ENCODE data around the gene IL15RA. TPM values are rescaled to one million over a fixed set of nuclear protein-coding genes. Genes with fewer than 3 reads are reported as not detected.

Gene IL15RA
- total and polyA plus RNA-seq, 10 of the 15 experiments (the other 5 are each of a cell fraction or from before 2014, with no cell fraction given): 2.0 to 14.8 (median 12.1) TPM

DNA sequence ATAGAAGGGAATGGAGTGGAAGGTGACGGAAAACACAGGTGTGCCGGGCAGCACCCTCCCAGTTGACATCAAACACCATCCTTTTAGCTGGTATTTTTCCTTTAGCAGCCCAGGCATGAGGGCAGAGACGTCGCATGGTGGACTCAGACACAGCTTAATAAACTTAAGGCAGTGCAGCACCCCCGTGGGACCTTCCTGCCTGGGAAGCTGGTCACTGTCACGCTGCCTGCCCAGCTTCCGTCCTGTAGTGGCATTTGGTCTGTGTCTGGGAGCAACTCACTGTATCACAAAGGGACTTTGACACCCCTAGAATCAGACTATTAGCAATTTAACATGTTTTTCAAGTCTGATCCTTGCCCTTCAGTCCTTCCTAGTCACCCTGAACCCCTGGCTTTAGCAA lies 35.8 kb downstream of the IL15RA start (continued):
- TF ChIP-seq, protein P1, sequence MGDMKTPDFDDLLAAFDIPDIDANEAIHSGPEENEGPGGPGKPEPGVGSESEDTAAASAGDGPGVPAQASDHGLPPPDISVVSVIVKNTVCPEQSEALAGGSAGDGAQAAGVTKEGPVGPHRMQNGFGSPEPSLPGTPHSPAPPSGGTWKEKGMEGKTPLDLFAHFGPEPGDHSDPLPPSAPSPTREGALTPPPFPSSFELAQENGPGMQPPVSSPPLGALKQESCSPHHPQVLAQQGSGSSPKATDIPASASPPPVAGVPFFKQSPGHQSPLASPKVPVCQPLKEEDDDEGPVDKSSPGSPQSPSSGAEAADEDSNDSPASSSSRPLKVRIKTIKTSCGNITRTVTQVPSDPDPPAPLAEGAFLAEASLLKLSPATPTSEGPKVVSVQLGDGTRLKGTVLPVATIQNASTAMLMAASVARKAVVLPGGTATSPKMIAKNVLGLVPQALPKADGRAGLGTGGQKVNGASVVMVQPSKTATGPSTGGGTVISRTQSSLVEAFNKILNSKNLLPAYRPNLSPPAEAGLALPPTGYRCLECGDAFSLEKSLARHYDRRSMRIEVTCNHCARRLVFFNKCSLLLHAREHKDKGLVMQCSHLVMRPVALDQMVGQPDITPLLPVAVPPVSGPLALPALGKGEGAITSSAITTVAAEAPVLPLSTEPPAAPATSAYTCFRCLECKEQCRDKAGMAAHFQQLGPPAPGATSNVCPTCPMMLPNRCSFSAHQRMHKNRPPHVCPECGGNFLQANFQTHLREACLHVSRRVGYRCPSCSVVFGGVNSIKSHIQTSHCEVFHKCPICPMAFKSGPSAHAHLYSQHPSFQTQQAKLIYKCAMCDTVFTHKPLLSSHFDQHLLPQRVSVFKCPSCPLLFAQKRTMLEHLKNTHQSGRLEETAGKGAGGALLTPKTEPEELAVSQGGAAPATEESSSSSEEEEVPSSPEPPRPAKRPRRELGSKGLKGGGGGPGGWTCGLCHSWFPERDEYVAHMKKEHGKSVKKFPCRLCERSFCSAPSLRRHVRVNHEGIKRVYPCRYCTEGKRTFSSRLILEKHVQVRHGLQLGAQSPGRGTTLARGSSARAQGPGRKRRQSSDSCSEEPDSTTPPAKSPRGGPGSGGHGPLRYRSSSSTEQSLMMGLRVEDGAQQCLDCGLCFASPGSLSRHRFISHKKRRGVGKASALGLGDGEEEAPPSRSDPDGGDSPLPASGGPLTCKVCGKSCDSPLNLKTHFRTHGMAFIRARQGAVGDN (IDR thresholded peaks at IDR 0.05): no peak
- TF ChIP-seq, protein P2, sequence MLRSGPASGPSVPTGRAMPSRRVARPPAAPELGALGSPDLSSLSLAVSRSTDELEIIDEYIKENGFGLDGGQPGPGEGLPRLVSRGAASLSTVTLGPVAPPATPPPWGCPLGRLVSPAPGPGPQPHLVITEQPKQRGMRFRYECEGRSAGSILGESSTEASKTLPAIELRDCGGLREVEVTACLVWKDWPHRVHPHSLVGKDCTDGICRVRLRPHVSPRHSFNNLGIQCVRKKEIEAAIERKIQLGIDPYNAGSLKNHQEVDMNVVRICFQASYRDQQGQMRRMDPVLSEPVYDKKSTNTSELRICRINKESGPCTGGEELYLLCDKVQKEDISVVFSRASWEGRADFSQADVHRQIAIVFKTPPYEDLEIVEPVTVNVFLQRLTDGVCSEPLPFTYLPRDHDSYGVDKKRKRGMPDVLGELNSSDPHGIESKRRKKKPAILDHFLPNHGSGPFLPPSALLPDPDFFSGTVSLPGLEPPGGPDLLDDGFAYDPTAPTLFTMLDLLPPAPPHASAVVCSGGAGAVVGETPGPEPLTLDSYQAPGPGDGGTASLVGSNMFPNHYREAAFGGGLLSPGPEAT (IDR thresholded peaks at IDR 0.05; ENCODE audit: low read depth): no peak
- TF ChIP-seq, protein P3, sequence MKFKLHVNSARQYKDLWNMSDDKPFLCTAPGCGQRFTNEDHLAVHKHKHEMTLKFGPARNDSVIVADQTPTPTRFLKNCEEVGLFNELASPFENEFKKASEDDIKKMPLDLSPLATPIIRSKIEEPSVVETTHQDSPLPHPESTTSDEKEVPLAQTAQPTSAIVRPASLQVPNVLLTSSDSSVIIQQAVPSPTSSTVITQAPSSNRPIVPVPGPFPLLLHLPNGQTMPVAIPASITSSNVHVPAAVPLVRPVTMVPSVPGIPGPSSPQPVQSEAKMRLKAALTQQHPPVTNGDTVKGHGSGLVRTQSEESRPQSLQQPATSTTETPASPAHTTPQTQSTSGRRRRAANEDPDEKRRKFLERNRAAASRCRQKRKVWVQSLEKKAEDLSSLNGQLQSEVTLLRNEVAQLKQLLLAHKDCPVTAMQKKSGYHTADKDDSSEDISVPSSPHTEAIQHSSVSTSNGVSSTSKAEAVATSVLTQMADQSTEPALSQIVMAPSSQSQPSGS (IDR thresholded peaks at IDR 0.05; ENCODE audit: low read length): no peak
- TF ChIP-seq, protein P4, sequence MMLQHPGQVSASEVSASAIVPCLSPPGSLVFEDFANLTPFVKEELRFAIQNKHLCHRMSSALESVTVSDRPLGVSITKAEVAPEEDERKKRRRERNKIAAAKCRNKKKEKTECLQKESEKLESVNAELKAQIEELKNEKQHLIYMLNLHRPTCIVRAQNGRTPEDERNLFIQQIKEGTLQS (IDR thresholded peaks at IDR 0.05; ENCODE audit: borderline replicate concordance, extremely low read depth, low read depth, low read length): no peak
- TF ChIP-seq EGR1 (IDR thresholded peaks at IDR 0.05; ENCODE audit: borderline replicate concordance in 1 of 2, low read depth in 2 of 2, low read length in 2 of 2) (no peak), YBX1 (IDR thresholded peaks at IDR 0.05) (no peak), IKZF1 (conservative IDR thresholded peaks at IDR 0.05) (no peak)
- TF ChIP-seq, protein P5, sequence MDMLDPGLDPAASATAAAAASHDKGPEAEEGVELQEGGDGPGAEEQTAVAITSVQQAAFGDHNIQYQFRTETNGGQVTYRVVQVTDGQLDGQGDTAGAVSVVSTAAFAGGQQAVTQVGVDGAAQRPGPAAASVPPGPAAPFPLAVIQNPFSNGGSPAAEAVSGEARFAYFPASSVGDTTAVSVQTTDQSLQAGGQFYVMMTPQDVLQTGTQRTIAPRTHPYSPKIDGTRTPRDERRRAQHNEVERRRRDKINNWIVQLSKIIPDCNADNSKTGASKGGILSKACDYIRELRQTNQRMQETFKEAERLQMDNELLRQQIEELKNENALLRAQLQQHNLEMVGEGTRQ (IDR thresholded peaks at IDR 0.05; ENCODE audit: borderline replicate concordance, low read depth, low read length): no peak
- TF ChIP-seq, protein P6, sequence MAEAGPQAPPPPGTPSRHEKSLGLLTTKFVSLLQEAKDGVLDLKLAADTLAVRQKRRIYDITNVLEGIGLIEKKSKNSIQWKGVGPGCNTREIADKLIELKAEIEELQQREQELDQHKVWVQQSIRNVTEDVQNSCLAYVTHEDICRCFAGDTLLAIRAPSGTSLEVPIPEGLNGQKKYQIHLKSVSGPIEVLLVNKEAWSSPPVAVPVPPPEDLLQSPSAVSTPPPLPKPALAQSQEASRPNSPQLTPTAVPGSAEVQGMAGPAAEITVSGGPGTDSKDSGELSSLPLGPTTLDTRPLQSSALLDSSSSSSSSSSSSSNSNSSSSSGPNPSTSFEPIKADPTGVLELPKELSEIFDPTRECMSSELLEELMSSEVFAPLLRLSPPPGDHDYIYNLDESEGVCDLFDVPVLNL (IDR thresholded peaks at IDR 0.05; ENCODE audit: low read depth, low read length): no peak

All from GM12878 (cell line).